ENCODE results near the gene PRUNE1.

Gene PRUNE1

DNA sequence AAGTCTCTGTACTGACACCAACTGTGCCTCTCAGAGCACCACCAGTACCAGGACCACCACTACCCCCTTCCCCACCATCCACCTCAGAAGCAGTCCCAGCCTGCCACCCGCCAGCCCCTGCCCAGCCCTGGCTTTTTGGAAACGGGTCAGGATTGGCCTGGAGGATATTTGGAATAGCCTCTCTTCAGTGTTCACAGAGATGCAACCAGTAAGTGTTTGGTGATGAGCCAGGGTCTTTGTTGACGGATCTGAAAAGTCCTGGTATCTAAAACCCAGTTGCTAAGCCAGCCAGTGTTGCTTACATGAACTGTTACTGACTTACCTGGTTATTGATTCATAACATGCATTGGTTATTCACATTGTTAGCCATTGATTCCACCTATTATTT is 40.4 kb downstream of the PRUNE1 start:
- Histone ChIP-seq H3K27me3 (ENCODE audit: control insufficient read depth, insufficient read depth, low read length) (no peaks in the 10 kb centered on the region), H3K9me3 (ENCODE audit: control insufficient read depth, low read length) (no peaks in the 10 kb centered on the region), H3K36me3 (ENCODE audit: control insufficient read depth, insufficient read depth, low read length) (no peaks in the 10 kb centered on the region), H3K4me3 (ENCODE audit: low read length) (peak overlapping the region; percentile 86), H3K4me1 (ENCODE audit: control insufficient read depth, insufficient read depth, low read length) (peaks cover 20% of the 10 kb centered on the region), H3K9ac (ENCODE audit: low read length) (peak overlapping the region; percentile 92)

GRCh38 chr1:151049458-151049857 is 41.2 kb downstream of the PRUNE1 start:
- Histone ChIP-seq H3K4me1 (ENCODE audit: control insufficient read depth, insufficient read depth, low read length) (peaks cover 27% of the 10 kb centered on the region), H3K9me3 (ENCODE audit: control insufficient read depth, low read length) (no peaks in the 10 kb centered on the region), H3K36me3 (ENCODE audit: control insufficient read depth, insufficient read depth, low read length) (peaks cover 6% of the 10 kb centered on the region), H3K9ac (ENCODE audit: low read length) (no peak overlapping the region), H3K27me3 (ENCODE audit: control insufficient read depth, insufficient read depth, low read length) (no peaks in the 10 kb centered on the region), H3K4me3 (ENCODE audit: low read length) (no peak overlapping the region)

DNA sequence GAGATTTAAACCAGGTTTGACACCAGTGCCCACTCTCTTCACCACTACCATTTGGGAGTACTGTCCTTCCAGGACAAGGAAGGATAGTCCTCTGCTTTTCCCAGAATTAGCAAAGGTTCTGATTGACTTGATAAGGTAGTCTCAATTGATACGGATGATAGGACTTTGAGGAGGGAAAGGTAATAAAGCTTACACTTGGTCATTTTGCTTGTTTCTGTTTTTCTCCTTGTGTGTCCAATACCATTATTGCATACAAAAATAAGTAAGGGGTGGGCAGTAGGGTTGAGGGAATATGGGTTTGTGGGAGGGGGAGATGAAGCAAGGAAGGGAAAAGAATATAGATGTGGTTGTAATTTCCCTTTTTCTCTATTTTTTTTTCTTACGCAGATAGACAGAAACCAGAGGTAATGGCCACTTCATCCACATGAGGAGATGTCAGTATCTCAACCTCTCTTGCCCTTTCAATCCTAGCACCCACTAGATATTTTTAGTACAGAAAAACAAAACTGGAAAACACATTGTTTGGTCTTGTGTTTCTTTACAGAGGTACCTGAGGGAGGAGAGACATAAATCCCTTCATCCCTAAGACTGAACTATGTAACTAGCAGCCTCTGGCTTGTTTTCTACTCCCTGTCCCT is 41.9 kb downstream of the PRUNE1 start:
- H3K9me3 ChIP-seq (ENCODE audit: control insufficient read depth, low read length), result no peaks in the 10 kb centered on the region
- no peak overlapping the region for H3K4me3 ChIP-seq (ENCODE audit: low read length)
- peaks cover 34% of the 10 kb centered on the region for H3K4me1 ChIP-seq (ENCODE audit: control insufficient read depth, insufficient read depth, low read length)
- H3K9ac ChIP-seq (ENCODE audit: low read length), result no peak overlapping the region
- no peaks in the 10 kb centered on the region for H3K27me3 ChIP-seq (ENCODE audit: control insufficient read depth, insufficient read depth, low read length)
- H3K36me3 ChIP-seq (ENCODE audit: control insufficient read depth, insufficient read depth, low read length), result peaks cover 12% of the 10 kb centered on the region

GRCh38 chr1:151051356-151052009 is 43.2 kb downstream of the PRUNE1 start:
- peaks cover 16% of the 10 kb centered on the region for H3K36me3 ChIP-seq (ENCODE audit: control insufficient read depth, insufficient read depth, low read length)
- H3K27me3 ChIP-seq (ENCODE audit: control insufficient read depth, insufficient read depth, low read length), result no peaks in the 10 kb centered on the region
- H3K4me3 ChIP-seq (ENCODE audit: low read length), result no peak overlapping the region
- H3K4me1 ChIP-seq (ENCODE audit: control insufficient read depth, insufficient read depth, low read length), result peaks cover 47% of the 10 kb centered on the region
- no peaks in the 10 kb centered on the region for H3K9me3 ChIP-seq (ENCODE audit: control insufficient read depth, low read length)
- H3K9ac ChIP-seq (ENCODE audit: low read length), result no peak overlapping the region

DNA sequence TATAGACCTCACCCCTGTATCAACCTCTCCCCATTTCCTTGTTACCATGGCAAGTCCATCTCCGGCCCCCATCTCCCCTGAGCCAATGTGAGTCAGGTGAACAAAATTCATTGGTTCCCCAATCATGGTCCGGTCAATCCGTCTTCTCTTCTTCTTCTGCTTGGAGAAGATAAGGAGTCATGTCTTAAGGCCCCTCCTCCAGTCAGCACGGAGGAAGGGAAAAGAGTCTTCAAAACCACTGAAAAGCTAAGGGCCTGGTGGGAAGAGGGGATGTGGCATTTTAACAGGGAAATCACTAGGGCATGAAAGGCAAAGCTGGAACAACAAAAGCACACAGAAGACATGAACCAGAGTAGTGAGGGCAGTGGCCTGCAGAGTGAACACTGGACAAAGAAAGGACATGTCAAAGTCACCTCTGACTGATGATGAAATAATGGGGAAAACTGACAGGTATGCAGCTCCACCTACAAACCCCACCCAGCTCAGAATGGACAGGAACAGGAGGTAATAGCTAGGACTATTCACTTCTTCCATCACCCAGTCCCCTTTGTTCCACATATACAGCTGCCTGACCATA is 46.8 kb downstream of the PRUNE1 start:
- no peaks in the 10 kb centered on the region for H3K27me3 ChIP-seq (ENCODE audit: control insufficient read depth, insufficient read depth, low read length)
- H3K4me1 ChIP-seq (ENCODE audit: control insufficient read depth, insufficient read depth, low read length), result peaks cover 55% of the 10 kb centered on the region
- no peak overlapping the region for H3K4me3 ChIP-seq (ENCODE audit: low read length)
- H3K9me3 ChIP-seq (ENCODE audit: control insufficient read depth, low read length), result no peaks in the 10 kb centered on the region
- peak overlapping the region; percentile 64 for H3K9ac ChIP-seq (ENCODE audit: low read length)
- H3K36me3 ChIP-seq (ENCODE audit: control insufficient read depth, insufficient read depth, low read length), result peaks cover 16% of the 10 kb centered on the region

DNA sequence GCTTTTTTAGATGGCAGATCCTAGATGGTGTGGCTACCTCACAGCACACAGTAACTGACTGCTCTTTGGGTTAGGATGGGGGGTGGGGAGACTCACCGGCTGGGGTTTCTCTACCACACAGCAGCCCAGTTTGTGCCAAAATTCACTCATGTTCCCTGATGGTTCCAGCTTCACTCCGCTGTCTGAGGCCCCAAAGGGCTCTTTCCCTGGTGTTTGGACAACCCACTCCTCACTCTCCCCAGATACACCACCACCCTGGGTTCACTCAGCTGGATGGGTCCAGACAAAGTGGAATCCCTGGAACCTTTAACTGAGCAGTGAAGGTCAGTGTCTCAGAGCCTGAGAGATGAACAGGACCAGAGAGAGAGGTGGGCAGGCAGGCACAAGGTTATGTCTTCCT is 47.3 kb downstream of the PRUNE1 start:
- Histone ChIP-seq H3K36me3 (ENCODE audit: control insufficient read depth, insufficient read depth, low read length) (peaks cover 16% of the 10 kb centered on the region), H3K27me3 (ENCODE audit: control insufficient read depth, insufficient read depth, low read length) (no peaks in the 10 kb centered on the region), H3K4me1 (ENCODE audit: control insufficient read depth, insufficient read depth, low read length) (peaks cover 55% of the 10 kb centered on the region), H3K4me3 (ENCODE audit: low read length) (no peak overlapping the region), H3K9ac (ENCODE audit: low read length) (peak overlapping the region; percentile 64), H3K9me3 (ENCODE audit: control insufficient read depth, low read length) (no peaks in the 10 kb centered on the region)

- Histone ChIP-seq H3K36me3 (ENCODE audit: control insufficient read depth, insufficient read depth, low read length) (peaks cover 16% of the 10 kb centered on the region), H3K4me3 (ENCODE audit: low read length) (peak overlapping the region; percentile 14), H3K4me1 (ENCODE audit: control insufficient read depth, insufficient read depth, low read length) (peaks cover 52% of the 10 kb centered on the region), H3K9ac (ENCODE audit: low read length) (peak overlapping the region; percentile 64), H3K9me3 (ENCODE audit: control insufficient read depth, low read length) (no peaks in the 10 kb centered on the region), H3K27me3 (ENCODE audit: control insufficient read depth, insufficient read depth, low read length) (no peaks in the 10 kb centered on the region)
Observed at GRCh38 chr1:151056149-151056548, 47.9 kb downstream of the PRUNE1 start.

GRCh38 chr1:151058692-151059091 is 50.4 kb downstream of the PRUNE1 start:
- Histone ChIP-seq H3K9me3 (ENCODE audit: control insufficient read depth, low read length) (no peaks in the 10 kb centered on the region), H3K4me3 (ENCODE audit: low read length) (peak overlapping the region; percentile 85), H3K9ac (ENCODE audit: low read length) (peak overlapping the region; percentile 92), H3K36me3 (ENCODE audit: control insufficient read depth, insufficient read depth, low read length) (peaks cover 16% of the 10 kb centered on the region), H3K4me1 (ENCODE audit: control insufficient read depth, insufficient read depth, low read length) (peaks cover 48% of the 10 kb centered on the region), H3K27me3 (ENCODE audit: control insufficient read depth, insufficient read depth, low read length) (no peaks in the 10 kb centered on the region)

GRCh38 chr1:151059109-151060006 is 51.1 kb downstream of the PRUNE1 start, which contains the start of gene CDC42SE1:
Gene CDC42SE1 (minus strand): TSS chr1:151059622. CDS start chr1:151055730, 3,892 bp downstream.
- H3K9me3 ChIP-seq (ENCODE audit: control insufficient read depth, low read length), result no peaks in the 10 kb centered on the region
- peak within 1 kb of the TSS; percentile 92 for H3K9ac ChIP-seq (ENCODE audit: low read length)
- H3K4me3 ChIP-seq (ENCODE audit: low read length), result peak within 1 kb of the TSS; percentile 85
- H3K4me1 ChIP-seq (ENCODE audit: control insufficient read depth, insufficient read depth, low read length), result peaks cover 43% of the 10 kb centered on the region
- no peaks in the 10 kb centered on the region for H3K27me3 ChIP-seq (ENCODE audit: control insufficient read depth, insufficient read depth, low read length)
- H3K36me3 ChIP-seq (ENCODE audit: control insufficient read depth, insufficient read depth, low read length), result peaks cover 12% of the 10 kb centered on the region

DNA sequence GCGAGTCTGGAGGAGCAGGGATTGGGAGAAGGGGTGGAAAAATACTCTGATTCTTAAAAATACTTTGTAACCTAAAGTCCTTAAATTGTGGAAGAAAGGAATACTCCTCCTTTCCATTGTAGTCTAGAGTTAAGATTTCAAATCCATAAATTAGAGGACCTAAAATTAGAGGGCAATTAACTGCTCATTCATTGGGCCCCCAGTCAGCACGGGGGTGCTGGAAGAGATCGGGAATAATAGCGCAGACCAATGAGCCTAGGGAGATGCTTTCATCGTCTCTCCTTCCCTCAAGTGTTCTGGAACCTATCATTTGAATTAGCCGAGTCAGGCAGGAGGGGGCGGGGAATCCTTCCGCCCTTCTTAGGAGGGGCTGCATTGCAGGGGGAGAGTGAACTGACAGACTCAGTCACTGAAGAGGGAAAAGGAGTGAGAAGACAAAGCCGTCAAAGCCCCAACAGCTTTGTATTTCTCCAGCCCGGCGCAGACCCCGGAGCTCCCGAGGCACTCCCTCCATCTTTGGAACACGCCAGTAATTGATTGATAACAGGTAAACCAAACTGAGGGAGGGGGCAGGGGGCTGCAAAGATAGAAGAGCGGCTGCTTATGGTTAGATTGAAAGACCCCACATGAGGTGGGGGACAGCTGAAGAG is 51.9 kb downstream of the PRUNE1 start, which contains the start of gene MLLT11:
Gene MLLT11 (plus strand): TSS at position 391 of the 650 bp plus-strand sequence. CDS start 6,828 bp downstream, outside the sequence.
- peaks cover 5% of the 10 kb centered on the region for H3K36me3 ChIP-seq (ENCODE audit: control insufficient read depth, insufficient read depth, low read length)
- H3K9ac ChIP-seq (ENCODE audit: low read length), result peak within 1 kb of the TSS; percentile 92
- peak within 1 kb of the TSS; percentile 85 for H3K4me3 ChIP-seq (ENCODE audit: low read length)
- no peaks in the 10 kb centered on the region for H3K9me3 ChIP-seq (ENCODE audit: control insufficient read depth, low read length)
- peaks cover 35% of the 10 kb centered on the region for H3K4me1 ChIP-seq (ENCODE audit: control insufficient read depth, insufficient read depth, low read length)
- no peaks in the 10 kb centered on the region for H3K27me3 ChIP-seq (ENCODE audit: control insufficient read depth, insufficient read depth, low read length)

- H3K4me3 ChIP-seq (ENCODE audit: low read length), result peak overlapping the region; percentile 85
Observed at GRCh38 chr1:151060657-151061421, 52.6 kb downstream of the PRUNE1 start.

More at GRCh38 chr1:151060657-151061421, 52.6 kb downstream of the PRUNE1 start:
- Histone ChIP-seq H3K9ac (ENCODE audit: low read length) (peak overlapping the region; percentile 92), H3K27me3 (ENCODE audit: control insufficient read depth, insufficient read depth, low read length) (no peaks in the 10 kb centered on the region), H3K4me1 (ENCODE audit: control insufficient read depth, insufficient read depth, low read length) (peaks cover 28% of the 10 kb centered on the region), H3K9me3 (ENCODE audit: control insufficient read depth, low read length) (no peaks in the 10 kb centered on the region), H3K36me3 (ENCODE audit: control insufficient read depth, insufficient read depth, low read length) (peaks cover under 1% of the 10 kb centered on the region)
